ENCODE measurements around the gene CCDC172. TPM values are rescaled to one million over a fixed set of nuclear protein-coding genes. Genes with fewer than 3 reads are reported as not detected.

The CCDC172 gene
- total RNA-seq, 1 experiment from 2014 or later = not detected

GRCh38 chr10:116331815-116332214 lies 7.6 kb downstream of the CCDC172 start:
- ATAC-seq (no peak), DNase-seq (no peak)
- intact Hi-C loops (cut with micrococcal nuclease) = no loop called here
- H3K9ac ChIP-seq (ENCODE audit: low read length) = no peak overlapping the region
- ChIA-PET POLR2A (ENCODE audit: unreplicated experiment) (no interaction called here), CTCF (no interaction called here)
- H3K9me3 ChIP-seq (ENCODE audit: low read length) = no peaks in the 10 kb centered on the region
- BruUV-seq (replicated peaks) = no TSS peak
- H3K9me2 ChIP-seq (replicated peaks; ENCODE audit: low read length) = no peaks in the 10 kb centered on the region
- H3K4me1 ChIP-seq (ENCODE audit: insufficient read depth, low read length) = no peaks in the 10 kb centered on the region
- H3K27me3 ChIP-seq (ENCODE audit: low read length) = no peaks in the 10 kb centered on the region
- H3K79me2 ChIP-seq (ENCODE audit: low read length) = no peaks in the 10 kb centered on the region
- H2AFZ ChIP-seq (ENCODE audit: low read length) = no peak overlapping the region
- no peaks in the 10 kb centered on the region for H3K36me3 ChIP-seq (ENCODE audit: low read depth, low read length)
- H3K4me2 ChIP-seq (ENCODE audit: low read length) = no peak overlapping the region
- no peak overlapping the region for H3K4me3 ChIP-seq (ENCODE audit: low read length)
- H3K27ac ChIP-seq (ENCODE audit: low read length) = no peak overlapping the region
- no peak for TF ChIP-seq EZH2phosphoT487 (IDR thresholded peaks at IDR 0.05; ENCODE audit: borderline replicate concordance, low read length)
- TF ChIP-seq EZH2 (IDR thresholded peaks at IDR 0.05; ENCODE audit: low read length, unreplicated experiment) = no peak
- TF ChIP-seq CTCF (conservative IDR thresholded peaks at IDR 0.05; ENCODE audit: low read depth, low read length) = no peak
- H3F3A ChIP-seq (ENCODE audit: low read length, unreplicated experiment) = no peaks in the 10 kb centered on the region
- H4K20me1 ChIP-seq (ENCODE audit: low read length) = no peaks in the 10 kb centered on the region

- no peak for ATAC-seq
- Histone ChIP-seq H3F3A (ENCODE audit: low read length, unreplicated experiment) (no peaks in the 10 kb centered on the region), H3K27ac (ENCODE audit: low read length) (no peak overlapping the region), H3K27me3 (ENCODE audit: low read length) (no peaks in the 10 kb centered on the region), H3K79me2 (ENCODE audit: low read length) (no peaks in the 10 kb centered on the region), H3K9ac (ENCODE audit: low read length) (no peak overlapping the region), H3K4me2 (ENCODE audit: low read length) (no peak overlapping the region), H2AFZ (ENCODE audit: low read length) (no peak overlapping the region), H3K9me3 (ENCODE audit: low read length) (no peaks in the 10 kb centered on the region), H3K4me3 (ENCODE audit: low read length) (no peak overlapping the region), H4K20me1 (ENCODE audit: low read length) (no peaks in the 10 kb centered on the region), H3K36me3 (ENCODE audit: low read depth, low read length) (no peaks in the 10 kb centered on the region), H3K9me2 (replicated peaks; ENCODE audit: low read length) (no peaks in the 10 kb centered on the region), H3K4me1 (ENCODE audit: insufficient read depth, low read length) (no peaks in the 10 kb centered on the region)
- no peak for DNase-seq
- intact Hi-C loops (cut with micrococcal nuclease) = no loop called here
- TF ChIP-seq EZH2 (IDR thresholded peaks at IDR 0.05; ENCODE audit: low read length, unreplicated experiment) (no peak), EZH2phosphoT487 (IDR thresholded peaks at IDR 0.05; ENCODE audit: borderline replicate concordance, low read length) (no peak), CTCF (conservative IDR thresholded peaks at IDR 0.05; ENCODE audit: low read depth, low read length) (no peak)
- ChIA-PET POLR2A (ENCODE audit: unreplicated experiment) (no interaction called here), CTCF (no interaction called here)
- BruUV-seq (replicated peaks) = no TSS peak
Observed at GRCh38 chr10:116336866-116337265, 12.6 kb downstream of the CCDC172 start.

GRCh38 chr10:116352125-116352524 lies 27.9 kb downstream of the CCDC172 start:
- DNase-seq (no peak), ATAC-seq (no peak)
- Histone ChIP-seq H3K9me3 (ENCODE audit: low read length) (no peaks in the 10 kb centered on the region), H3K9ac (ENCODE audit: low read length) (no peak overlapping the region), H3K4me3 (ENCODE audit: low read length) (no peak overlapping the region), H3F3A (ENCODE audit: low read length, unreplicated experiment) (no peaks in the 10 kb centered on the region), H3K27ac (ENCODE audit: low read length) (no peak overlapping the region), H3K9me2 (replicated peaks; ENCODE audit: low read length) (no peaks in the 10 kb centered on the region), H3K36me3 (ENCODE audit: low read depth, low read length) (no peaks in the 10 kb centered on the region), H3K27me3 (ENCODE audit: low read length) (no peaks in the 10 kb centered on the region), H3K4me2 (ENCODE audit: low read length) (no peak overlapping the region), H4K20me1 (ENCODE audit: low read length) (no peaks in the 10 kb centered on the region), H2AFZ (ENCODE audit: low read length) (no peak overlapping the region), H3K4me1 (ENCODE audit: insufficient read depth, low read length) (no peaks in the 10 kb centered on the region), H3K79me2 (ENCODE audit: low read length) (no peaks in the 10 kb centered on the region)
- intact Hi-C loops (cut with micrococcal nuclease) = no loop called here
- TF ChIP-seq EZH2phosphoT487 (IDR thresholded peaks at IDR 0.05; ENCODE audit: borderline replicate concordance, low read length) = no peak
- TF ChIP-seq EZH2 (IDR thresholded peaks at IDR 0.05; ENCODE audit: low read length, unreplicated experiment) = no peak
- no peak for TF ChIP-seq CTCF (conservative IDR thresholded peaks at IDR 0.05; ENCODE audit: low read depth, low read length)
- POLR2A ChIA-PET (ENCODE audit: unreplicated experiment) = no interaction called here
- CTCF ChIA-PET = no interaction called here
- BruUV-seq (replicated peaks) = no TSS peak

All from PC-3 (cell line).